Daoy (cell line): Measurements from ENCODE around the gene SLC35E3. TPM values are rescaled to one million over a fixed set of nuclear protein-coding genes. Genes with fewer than 3 reads are reported as not detected.
A peak's percentile ranks its signal among the peaks of the same experiment; 100 is the strongest.
"Not testable (repeated sequence)": the region's sequence is repeated elsewhere in the genome, so short reads cannot be mapped to it uniquely, and the experiment has no call there.

Source experiments
- DNase-seq: peaks from one replicate; pipeline ENCODE4 v3.0.0-alpha.2; 2015; ENCODE audit warnings: low read depth
- total RNA-seq: library from RNA; depleted of rRNA; stranded (reverse); fragments of >200 nt; shearing (Covaris generic); gene quantifications from 2 replicates; pipeline ENCODE4 v1.2.3, GENCODE V29; 2014

The SLC35E3 gene
- total RNA-seq, 1 experiment from 2014 or later = 3.1 TPM

GRCh38 chr12:68794653-68795251 lies 48.8 kb downstream of the SLC35E3 start:
- peak; percentile 56 for DNase-seq

GRCh38 chr12:68796399-68796798 lies 50.4 kb downstream of the SLC35E3 start:
- DNase-seq = no peak

GRCh38 chr12:68798882-68799234 lies 52.9 kb downstream of the SLC35E3 start:
- DNase-seq = no peak

- DNase-seq = no peak
Measured at GRCh38 chr12:68800294-68800693, 54.3 kb downstream of the SLC35E3 start.

GRCh38 chr12:68801124-68801523 lies 55.1 kb downstream of the SLC35E3 start:
- not testable (repeated sequence) for DNase-seq

GRCh38 chr12:68802372-68802745 lies 56.4 kb downstream of the SLC35E3 start:
- not testable (repeated sequence) for DNase-seq

GRCh38 chr12:68802911-68803651 lies 57.1 kb downstream of the SLC35E3 start:
- not testable (repeated sequence) for DNase-seq

GRCh38 chr12:68803948-68804656 lies 58.1 kb downstream of the SLC35E3 start:
- DNase-seq = no peak

- DNase-seq = no peak
Measured at GRCh38 chr12:68804657-68805591, 58.9 kb downstream of the SLC35E3 start.

GRCh38 chr12:68805592-68806120 lies 59.7 kb downstream of the SLC35E3 start:
- no peak for DNase-seq

GRCh38 chr12:68806488-68807237 lies 60.7 kb downstream of the SLC35E3 start:
- DNase-seq = peak; percentile 31

- DNase-seq = not testable (repeated sequence)
Measured at GRCh38 chr12:68807274-68807575, 61.2 kb downstream of the SLC35E3 start.

- DNase-seq = peak; percentile 96
Measured at GRCh38 chr12:68807576-68808387, 61.8 kb downstream of the SLC35E3 start, which contains the start of gene MDM2. Gene MDM2 (plus strand): TSS chr12:68808177. CDS start chr12:68808478, 301 bp downstream.

- DNase-seq = peak; percentile 87
Measured at GRCh38 chr12:68808388-68809189, 62.6 kb downstream of the SLC35E3 start.

- DNase-seq = no peak
Measured at GRCh38 chr12:68809190-68810026, 63.4 kb downstream of the SLC35E3 start.

- DNase-seq = not testable (repeated sequence)
Measured at GRCh38 chr12:68810027-68810389, 64.0 kb downstream of the SLC35E3 start.

- not testable (repeated sequence) for DNase-seq
Measured at GRCh38 chr12:68811573-68811972, 65.6 kb downstream of the SLC35E3 start.

GRCh38 chr12:68812553-68813241 lies 66.7 kb downstream of the SLC35E3 start:
- DNase-seq = no peak
